GM12872 (cell line): ENCODE results near the gene ULK1.

Experiments used
- TF ChIP-seq, protein P1 (sequence below): IDR thresholded peaks from 3 replicates; pipeline ENCODE4 v1.5.1; 2011; ENCODE audit warnings: low read depth, mild to moderate bottlenecking, low read length, moderate library complexity; ENCODE audit not compliant: insufficient read depth

The ULK1 gene

DNA sequence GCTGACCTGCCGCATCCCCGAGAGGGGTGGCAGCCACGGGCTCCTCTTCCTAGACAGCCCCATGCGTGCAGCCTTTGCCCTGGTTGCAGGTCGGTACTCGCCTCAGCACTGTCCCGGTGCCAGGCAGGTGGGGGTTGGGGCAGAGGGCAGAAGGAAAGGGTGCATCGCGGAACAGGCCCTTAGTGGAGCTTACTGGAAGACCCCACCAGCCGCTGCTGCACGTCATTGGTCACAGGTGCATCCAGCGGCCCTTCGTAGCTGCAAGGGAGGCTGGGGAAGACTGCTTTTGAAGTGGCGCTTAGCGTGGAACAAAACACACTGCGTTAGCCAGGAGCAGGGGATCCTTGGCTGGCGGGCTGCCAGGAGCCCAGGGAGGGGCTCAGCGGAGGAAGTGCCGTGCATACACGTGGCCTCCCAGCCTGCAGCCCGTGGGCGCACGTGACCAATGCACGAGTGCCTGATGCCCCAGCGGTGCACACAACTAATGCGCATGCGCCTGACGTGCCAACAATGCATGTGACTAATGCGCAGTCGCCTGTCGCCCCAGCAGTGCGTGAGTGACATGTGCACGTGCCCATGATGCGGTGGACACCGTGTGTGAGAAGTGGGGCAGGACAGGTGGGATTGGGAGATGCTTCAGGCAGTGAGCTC lies 50.3 kb downstream of the ULK1 start:
- TF ChIP-seq, protein P1, sequence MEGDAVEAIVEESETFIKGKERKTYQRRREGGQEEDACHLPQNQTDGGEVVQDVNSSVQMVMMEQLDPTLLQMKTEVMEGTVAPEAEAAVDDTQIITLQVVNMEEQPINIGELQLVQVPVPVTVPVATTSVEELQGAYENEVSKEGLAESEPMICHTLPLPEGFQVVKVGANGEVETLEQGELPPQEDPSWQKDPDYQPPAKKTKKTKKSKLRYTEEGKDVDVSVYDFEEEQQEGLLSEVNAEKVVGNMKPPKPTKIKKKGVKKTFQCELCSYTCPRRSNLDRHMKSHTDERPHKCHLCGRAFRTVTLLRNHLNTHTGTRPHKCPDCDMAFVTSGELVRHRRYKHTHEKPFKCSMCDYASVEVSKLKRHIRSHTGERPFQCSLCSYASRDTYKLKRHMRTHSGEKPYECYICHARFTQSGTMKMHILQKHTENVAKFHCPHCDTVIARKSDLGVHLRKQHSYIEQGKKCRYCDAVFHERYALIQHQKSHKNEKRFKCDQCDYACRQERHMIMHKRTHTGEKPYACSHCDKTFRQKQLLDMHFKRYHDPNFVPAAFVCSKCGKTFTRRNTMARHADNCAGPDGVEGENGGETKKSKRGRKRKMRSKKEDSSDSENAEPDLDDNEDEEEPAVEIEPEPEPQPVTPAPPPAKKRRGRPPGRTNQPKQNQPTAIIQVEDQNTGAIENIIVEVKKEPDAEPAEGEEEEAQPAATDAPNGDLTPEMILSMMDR = no peak

DNA sequence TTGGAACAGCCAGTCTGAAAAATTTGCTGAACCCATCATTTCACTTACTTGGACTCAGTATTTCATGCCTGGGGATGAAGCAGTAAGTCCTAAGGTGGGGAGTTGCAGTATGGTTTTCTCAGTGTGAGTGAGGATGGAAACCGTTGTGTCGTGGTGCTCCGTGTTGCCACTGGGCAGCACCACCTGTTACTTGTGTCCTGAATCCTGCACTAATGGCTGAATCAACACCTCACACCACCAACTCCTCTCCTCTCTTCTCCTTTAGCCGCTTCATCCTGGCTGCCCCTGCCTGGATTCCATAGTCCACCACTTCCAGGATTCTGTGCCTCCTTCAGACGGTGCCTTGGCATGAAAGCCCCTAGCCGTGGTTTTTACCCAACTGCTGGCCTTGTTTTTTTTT lies 52.3 kb downstream of the ULK1 start:
- TF ChIP-seq, protein P1 = no peak

DNA sequence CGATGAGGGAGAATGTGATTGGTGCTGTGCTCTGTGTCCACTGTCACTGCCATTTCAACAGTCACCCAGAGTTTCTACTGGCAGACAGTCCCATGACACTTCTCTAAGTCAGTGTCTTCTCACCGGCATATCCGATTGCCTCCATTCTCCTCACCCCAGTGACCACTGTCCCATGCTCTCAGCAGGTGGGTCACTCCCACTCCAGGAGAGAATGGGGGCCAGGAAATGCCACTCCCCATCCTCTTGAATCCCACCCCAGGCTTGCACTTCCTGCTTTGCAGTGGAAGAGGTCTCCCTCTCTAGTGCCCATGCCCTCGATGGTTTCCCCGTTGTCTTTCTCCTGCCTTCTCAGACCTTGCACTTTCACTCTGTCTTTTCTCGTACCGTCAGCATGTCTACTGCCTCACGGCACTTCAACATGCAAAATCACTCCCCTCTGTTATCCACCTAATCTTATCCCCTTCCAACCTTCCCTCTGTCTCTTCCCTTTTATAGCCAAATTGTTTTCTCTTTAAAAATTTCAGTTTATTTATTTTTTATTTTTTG lies 53.1 kb downstream of the ULK1 start:
- TF ChIP-seq, protein P1 = no peak

DNA sequence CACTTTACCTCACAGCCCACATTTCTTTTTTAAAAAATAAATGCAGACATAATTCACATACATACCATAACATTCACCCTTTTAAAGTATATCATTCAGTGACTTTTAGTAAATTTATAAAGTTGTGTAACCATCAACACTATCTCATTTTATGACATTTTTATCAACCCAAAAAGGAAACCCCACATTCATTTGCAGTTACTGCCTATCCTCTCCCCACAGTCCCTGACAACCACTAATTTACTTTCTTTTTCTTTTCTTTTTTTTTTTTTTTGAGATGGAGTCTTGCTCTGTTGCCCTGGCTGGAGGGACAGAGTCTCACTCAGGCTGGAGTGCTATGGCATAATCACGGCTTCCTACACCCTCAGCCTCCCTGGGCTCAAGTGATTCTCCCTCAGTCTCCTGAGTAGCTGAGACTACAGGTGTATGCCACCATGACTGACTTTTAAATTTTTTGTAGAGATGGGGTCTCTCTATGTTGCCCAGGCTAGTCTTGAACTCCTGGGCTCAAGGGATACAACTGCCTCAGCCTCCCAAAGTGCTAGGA lies 53.8 kb downstream of the ULK1 start:
- TF ChIP-seq, protein P1 = no peak

DNA sequence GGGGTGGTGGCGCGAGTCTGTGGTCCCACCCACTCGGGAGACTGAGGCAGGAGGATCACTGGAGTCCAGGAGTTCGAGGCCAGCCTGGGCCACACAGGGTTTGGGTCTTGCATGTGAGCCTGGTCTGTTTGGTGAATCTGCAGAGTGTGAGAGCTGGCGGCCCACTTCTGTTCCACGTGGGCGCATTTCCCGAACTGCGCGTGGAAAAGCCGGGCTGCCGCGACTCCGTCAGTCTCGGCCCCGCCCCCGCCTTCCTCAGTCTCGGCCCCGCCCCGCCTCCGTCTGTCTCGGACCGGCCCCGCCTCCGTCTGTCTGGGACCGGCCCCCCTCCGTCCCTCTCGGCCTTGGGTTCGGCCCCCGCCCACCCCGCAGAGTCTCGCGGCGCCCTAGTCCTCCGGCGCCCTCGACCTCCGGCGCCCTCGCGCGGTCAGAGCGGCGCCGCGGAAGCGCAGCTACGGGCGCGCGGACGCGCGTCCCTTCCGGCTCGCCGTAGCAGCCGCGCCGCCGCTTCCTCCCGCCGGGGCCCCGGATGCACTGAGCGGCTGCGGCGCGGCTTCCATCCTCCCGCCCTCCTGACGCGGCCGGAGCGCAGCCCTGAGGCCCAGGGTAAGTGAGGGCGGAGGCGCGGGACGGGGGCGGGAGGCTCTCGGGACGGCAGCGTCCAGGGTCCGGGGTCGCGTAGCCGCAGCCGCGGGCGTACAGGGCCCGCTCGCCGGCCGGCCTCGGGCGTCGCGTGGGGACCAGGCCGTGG lies 55.2 kb downstream of the ULK1 start, which contains the start of gene EP400:
Gene EP400 (plus strand): TSS at position 512 of the 751 bp plus-strand sequence. CDS start 10,678 bp downstream, outside the sequence.
- TF ChIP-seq, protein P1 = peak; percentile 55; the same call in 2 of the 3 replicates

DNA sequence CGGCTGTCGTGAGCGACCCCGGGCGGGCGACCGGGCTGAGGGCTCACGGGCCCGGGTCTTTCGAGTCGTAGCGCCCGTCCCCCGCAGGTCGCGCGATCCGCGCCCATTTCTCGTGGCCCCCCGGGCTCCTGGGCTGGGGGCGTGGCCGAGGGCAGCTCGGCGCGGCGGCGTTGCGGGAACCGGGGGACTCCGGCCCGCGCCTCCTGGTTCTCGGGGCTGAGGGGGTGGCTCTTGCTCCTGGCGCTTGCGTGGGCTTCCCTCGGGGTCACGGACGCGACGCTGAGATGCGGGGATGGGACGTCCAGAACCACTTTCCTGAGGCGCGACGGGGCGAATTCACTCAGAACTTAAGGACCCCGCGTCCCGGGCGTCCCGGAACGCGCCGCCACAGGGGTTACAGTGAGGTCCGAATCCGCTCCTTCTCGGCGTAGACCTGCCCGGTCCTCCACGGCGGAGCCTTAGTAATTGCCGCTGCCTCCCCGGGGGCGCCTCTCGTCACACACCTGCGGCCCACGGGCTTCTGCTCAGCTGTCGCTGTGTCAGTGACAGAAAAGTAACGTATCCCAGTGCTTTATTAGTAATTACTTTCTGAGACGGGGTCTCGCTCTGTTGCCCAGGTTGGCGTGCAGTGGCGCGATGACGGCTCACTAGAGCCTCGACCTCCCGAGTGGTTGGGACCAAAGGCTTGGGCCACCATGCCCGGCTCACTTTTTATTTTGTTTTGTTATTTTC lies 55.9 kb downstream of the ULK1 start:
- TF ChIP-seq, protein P1 = no peak
